SK-N-SH (cell line): ENCODE data around the gene ATP4A. TPM values are rescaled to one million over a fixed set of nuclear protein-coding genes. Genes with fewer than 3 reads are reported as not detected.

Experiments
- CTCF ChIA-PET: fragments of 300-600, 350-600 bp; formaldehyde crosslinking; extraction: SDS; loops from one replicate; lab custom pipeline; 2021; lab: Yijun Ruan, JAX
- POLR2A ChIA-PET: fragments of 350-600 bp; sonication (Branson Sonifier 250); formaldehyde crosslinking; extraction: SDS; loops from one replicate; lab custom pipeline; 2020; ENCODE audit warnings: antibody characterized with exemption, inconsistent platforms; lab: Yijun Ruan, JAX
- DNase-seq: peaks from one replicate; pipeline ENCODE4 v3.0.0; 2012
- H2AFZ ChIP-seq: fragments of 200-600 bp; sonication (generic); 2 replicates; pipeline ENCODE4 v1.8.1; 2016; ENCODE audit warnings: antibody characterized with exemption, mild to moderate bottlenecking, low read depth
- H3F3A ChIP-seq: fragments of 200-600 bp; sonication (generic); replicated peaks from 2 replicates; pipeline ENCODE3; 2016; ENCODE audit warnings: antibody characterized with exemption, mild to moderate bottlenecking; ENCODE audit not compliant: insufficient read depth
- H3K27ac ChIP-seq, 2 experiments: fragments of 200-500 bp in 1 of 2; fragments of 200-600 bp in 1 of 2; sonication (Bioruptor generic) in 1 of 2; sonication (generic), shearing (Covaris generic) in 1 of 2; 2 replicates each; pipeline versions ENCODE4 v1.5.1 to v1.6.1; 2014 to 2016; ENCODE audit warnings: low read depth in 2 of 2, inconsistent platforms in 1 of 2, low read length in 1 of 2, mild to moderate bottlenecking in 1 of 2, mixed read lengths in 1 of 2
- H3K27me3 ChIP-seq: fragments of 200-600 bp; sonication (generic), shearing (Covaris generic); 2 replicates; pipeline ENCODE4 v1.6.1; 2016; ENCODE audit warnings: mixed run types; ENCODE audit not compliant: insufficient read depth
- H3K36me3 ChIP-seq, 2 experiments: fragments of 200-500 bp in 1 of 2; fragments of 200-600 bp in 1 of 2; sonication (Bioruptor generic) in 1 of 2; sonication (generic) in 1 of 2; replicated peaks in 1 of 2; 2 replicates each; pipeline versions ENCODE3 to v1.5.1; 2014 to 2016; ENCODE audit warnings: low read length in 1 of 2, mild to moderate bottlenecking in 1 of 2; ENCODE audit not compliant: insufficient read depth in 2 of 2, control insufficient read depth in 1 of 2
- H3K4me1 ChIP-seq, 2 experiments: fragments of 200-500 bp in 1 of 2; fragments of 200-600 bp in 1 of 2; sonication (Bioruptor generic) in 1 of 2; sonication (generic), shearing (Covaris generic) in 1 of 2; 2 replicates each; pipeline versions ENCODE4 v1.5.1 to v1.6.1; 2014 to 2016; ENCODE audit warnings: low read depth in 1 of 2, low read length in 1 of 2, mixed run types in 1 of 2; ENCODE audit not compliant: insufficient read depth in 2 of 2, control insufficient read depth in 1 of 2
- H3K4me2 ChIP-seq: fragments of 200-600 bp; sonication (generic), shearing (Covaris generic); 2 replicates; pipeline ENCODE4 v1.6.1; 2017; ENCODE audit warnings: mixed run types
- H3K4me3 ChIP-seq, 2 experiments: fragments of 200-500 bp in 1 of 2; fragments of 200-600 bp in 1 of 2; sonication (Bioruptor generic) in 1 of 2; sonication (generic), shearing (Covaris generic) in 1 of 2; 2 replicates each; pipeline versions ENCODE4 v1.5.1 to v1.8.1; 2014 to 2016; ENCODE audit warnings: low read depth in 2 of 2, inconsistent platforms in 1 of 2, low read length in 1 of 2, mild to moderate bottlenecking in 1 of 2, mixed read lengths in 1 of 2, moderate library complexity in 1 of 2
- H3K79me2 ChIP-seq: fragments of 200-600 bp; sonication (generic); 2 replicates; pipeline ENCODE4 v1.8.1; 2017; ENCODE audit warnings: mild to moderate bottlenecking; ENCODE audit not compliant: insufficient read depth
- H3K9ac ChIP-seq: fragments of 200-600 bp; sonication (generic); 2 replicates; pipeline ENCODE4 v1.6.1; 2017; ENCODE audit warnings: mixed run types
- H3K9me2 ChIP-seq: fragments of 200-600 bp; sonication (generic); 2 replicates; pipeline ENCODE4 v1.6.1; 2017; ENCODE audit warnings: mixed run types
- H3K9me3 ChIP-seq: fragments of 200-600 bp; sonication (generic); 2 replicates; pipeline ENCODE4 v1.6.1; 2017; ENCODE audit warnings: mixed run types, mild to moderate bottlenecking, moderate library complexity
- H4K20me1 ChIP-seq: fragments of 200-600 bp; sonication (generic); 2 replicates; pipeline ENCODE4 v1.6.1; 2017; ENCODE audit warnings: mild to moderate bottlenecking, mixed run types; ENCODE audit not compliant: insufficient read depth
- ELF1 ChIP-seq: IDR thresholded peaks from 2 replicates; pipeline ENCODE4 v1.4.0; 2012
- EP300 ChIP-seq, 2 experiments: IDR thresholded peaks; 2 replicates each; pipeline versions ENCODE4 v1.4.0 to v1.6.1; 2012; ENCODE audit warnings: borderline replicate concordance in 1 of 2, low read depth in 1 of 2, low read length in 1 of 2
- FOSL2 ChIP-seq: IDR thresholded peaks from 2 replicates; pipeline ENCODE4 v1.4.0; 2012; ENCODE audit warnings: low read depth, mild to moderate bottlenecking, moderate library complexity, borderline replicate concordance
- FOXJ3 ChIP-seq: sonication (generic); formaldehyde crosslinking; IDR thresholded peaks from 2 replicates; pipeline ENCODE4 v1.5.1; 2020; ENCODE audit warnings: mild to moderate bottlenecking, missing genetic modification reagents
- FOXM1 ChIP-seq: IDR thresholded peaks from 2 replicates; pipeline ENCODE4 v1.4.0; 2012; ENCODE audit warnings: low read depth, mild to moderate bottlenecking
- GABPA ChIP-seq: IDR thresholded peaks from 2 replicates; pipeline ENCODE4 v1.4.0; 2012; ENCODE audit warnings: low read depth, mild to moderate bottlenecking
- GATA2 ChIP-seq: sonication (generic); formaldehyde crosslinking; IDR thresholded peaks from 2 replicates; pipeline ENCODE4 v1.5.0; 2020; ENCODE audit warnings: mild to moderate bottlenecking, missing genetic modification reagents
- JUND ChIP-seq: IDR thresholded peaks from 2 replicates; pipeline ENCODE4 v1.4.0; 2012
- MXI1 ChIP-seq: IDR thresholded peaks from 2 replicates; pipeline ENCODE4 v1.6.1; 2012; ENCODE audit warnings: mild to moderate bottlenecking, low read depth, low read length, improper control_type of control experiment
- NFIC ChIP-seq: IDR thresholded peaks from 2 replicates; pipeline ENCODE4 v1.4.0; 2012; ENCODE audit warnings: borderline replicate concordance
- NRF1 ChIP-seq: IDR thresholded peaks from 2 replicates; pipeline ENCODE4 v1.6.1; 2012; ENCODE audit warnings: low read depth, mild to moderate bottlenecking, low read length
- RAD21 ChIP-seq: IDR thresholded peaks from 2 replicates; pipeline ENCODE4 v1.6.1; 2012; ENCODE audit warnings: mild to moderate bottlenecking, low read length
- RCOR1 ChIP-seq: fragments of 150-350 bp; IDR thresholded peaks from 2 replicates; pipeline ENCODE4 v1.6.1; 2017; ENCODE audit warnings: antibody characterized with exemption, low read length
- RXRA ChIP-seq: IDR thresholded peaks from 2 replicates; pipeline ENCODE4 v1.4.0; 2012; ENCODE audit warnings: low read depth, mild to moderate bottlenecking, borderline replicate concordance
- SMC3 ChIP-seq: IDR thresholded peaks from 2 replicates; pipeline ENCODE4 v1.6.1; 2012; ENCODE audit warnings: low read depth, low read length, improper control_type of control experiment
- WGBS: methylation state at CpG from one replicate; pipeline ENCODE4 v1.1.6; 2017; ENCODE audit warnings: low lambda C conversion rate; 5-methylcytosine and 5-hydroxymethylcytosine counted together
- polyA plus RNA-seq, 3 experiments: library from polyadenylated mRNA; depleted of rRNA; stranded (reverse); fragments of >200 nt; gene quantifications; 2 replicates each; pipeline ENCODE4 v1.2.3, GENCODE V29; 2012
- TF ChIP-seq, protein P1 (sequence below): IDR thresholded peaks from 2 replicates; pipeline ENCODE4 v1.4.0; 2012; ENCODE audit warnings: low read depth, borderline replicate concordance
- TF ChIP-seq, protein P2 (sequence below): IDR thresholded peaks from 2 replicates; pipeline ENCODE4; 2012
- TF ChIP-seq, protein P3 (sequence below): IDR thresholded peaks from 2 replicates; pipeline ENCODE4 v1.4.0; 2012; ENCODE audit warnings: low read depth, borderline replicate concordance
- TF ChIP-seq, protein P4 (sequence below): IDR thresholded peaks from 2 replicates; pipeline ENCODE4 v1.6.1; 2012; ENCODE audit warnings: mild to moderate bottlenecking, low read depth, low read length, moderate library complexity

The ATP4A gene
- polyA plus RNA-seq, 1 of the 3 experiments (the other 2 are of a cell fraction) = not detected

DNA sequence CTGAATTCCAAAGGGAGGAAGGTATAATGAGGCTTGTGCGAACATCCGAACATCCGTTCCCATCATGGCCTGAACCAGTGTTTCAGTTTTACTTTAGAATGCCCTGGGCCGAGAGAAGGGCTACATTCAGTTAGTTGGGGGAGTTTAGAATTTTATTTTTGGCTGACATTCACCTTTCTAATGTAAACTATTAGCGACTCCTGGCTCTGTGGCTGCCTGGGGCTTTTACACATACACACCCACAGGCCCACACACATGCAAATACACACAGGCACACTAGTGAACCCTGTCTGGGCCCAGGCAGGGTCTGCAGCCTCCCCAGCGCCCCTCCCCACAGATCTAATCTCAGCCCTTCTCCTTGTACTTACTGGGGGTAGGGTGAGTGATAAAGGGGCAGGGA lies 24.1 kb downstream of the ATP4A start:
- no peak overlapping the region for H3K4me2 ChIP-seq
- TF ChIP-seq MXI1 (no peak), FOXM1 (no peak), RAD21 (no peak), GABPA (no peak), JUND (no peak), GATA2 (CRISPR knock-in tag) (no peak), SMC3 (no peak), ELF1 (no peak), NRF1 (no peak), EP300 (IDR thresholded peaks at IDR 0.05; ENCODE audit: borderline replicate concordance in 1 of 2, low read depth in 1 of 2, low read length in 1 of 2) (no peak)
- TF ChIP-seq, protein P1, sequence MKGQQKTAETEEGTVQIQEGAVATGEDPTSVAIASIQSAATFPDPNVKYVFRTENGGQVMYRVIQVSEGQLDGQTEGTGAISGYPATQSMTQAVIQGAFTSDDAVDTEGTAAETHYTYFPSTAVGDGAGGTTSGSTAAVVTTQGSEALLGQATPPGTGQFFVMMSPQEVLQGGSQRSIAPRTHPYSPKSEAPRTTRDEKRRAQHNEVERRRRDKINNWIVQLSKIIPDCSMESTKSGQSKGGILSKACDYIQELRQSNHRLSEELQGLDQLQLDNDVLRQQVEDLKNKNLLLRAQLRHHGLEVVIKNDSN = no peak
- TF ChIP-seq, protein P2, sequence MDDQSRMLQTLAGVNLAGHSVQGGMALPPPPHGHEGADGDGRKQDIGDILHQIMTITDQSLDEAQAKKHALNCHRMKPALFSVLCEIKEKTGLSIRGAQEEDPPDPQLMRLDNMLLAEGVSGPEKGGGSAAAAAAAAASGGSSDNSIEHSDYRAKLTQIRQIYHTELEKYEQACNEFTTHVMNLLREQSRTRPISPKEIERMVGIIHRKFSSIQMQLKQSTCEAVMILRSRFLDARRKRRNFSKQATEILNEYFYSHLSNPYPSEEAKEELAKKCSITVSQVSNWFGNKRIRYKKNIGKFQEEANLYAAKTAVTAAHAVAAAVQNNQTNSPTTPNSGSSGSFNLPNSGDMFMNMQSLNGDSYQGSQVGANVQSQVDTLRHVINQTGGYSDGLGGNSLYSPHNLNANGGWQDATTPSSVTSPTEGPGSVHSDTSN = no peak
- H3K4me3 ChIP-seq = no peak overlapping the region
- H3F3A ChIP-seq = no peaks in the 10 kb centered on the region
- peaks cover 0 to 8% of the 10 kb centered on the region in 2 experiments; a peak in 2 of 4 replicates for H3K4me1 ChIP-seq
- no peak overlapping the region for H3K27ac ChIP-seq
- no peak for DNase-seq
- no peaks in the 10 kb centered on the region for H3K9me2 ChIP-seq
- no peaks in the 10 kb centered on the region for H4K20me1 ChIP-seq
- WGBS = 85% methylated on average over 6 of the region's 6 CpGs
- no peak overlapping the region for H2AFZ ChIP-seq
- peaks cover 0 to 7% of the 10 kb centered on the region in 2 experiments for H3K36me3 ChIP-seq
- ChIA-PET CTCF (no interaction called here), POLR2A (no interaction called here)
- H3K79me2 ChIP-seq = peaks cover 5% of the 10 kb centered on the region; the same call in 1 of the 2 replicates
- no peak overlapping the region for H3K9ac ChIP-seq
- peaks cover 15% of the 10 kb centered on the region for H3K27me3 ChIP-seq
- no peaks in the 10 kb centered on the region for H3K9me3 ChIP-seq

DNA sequence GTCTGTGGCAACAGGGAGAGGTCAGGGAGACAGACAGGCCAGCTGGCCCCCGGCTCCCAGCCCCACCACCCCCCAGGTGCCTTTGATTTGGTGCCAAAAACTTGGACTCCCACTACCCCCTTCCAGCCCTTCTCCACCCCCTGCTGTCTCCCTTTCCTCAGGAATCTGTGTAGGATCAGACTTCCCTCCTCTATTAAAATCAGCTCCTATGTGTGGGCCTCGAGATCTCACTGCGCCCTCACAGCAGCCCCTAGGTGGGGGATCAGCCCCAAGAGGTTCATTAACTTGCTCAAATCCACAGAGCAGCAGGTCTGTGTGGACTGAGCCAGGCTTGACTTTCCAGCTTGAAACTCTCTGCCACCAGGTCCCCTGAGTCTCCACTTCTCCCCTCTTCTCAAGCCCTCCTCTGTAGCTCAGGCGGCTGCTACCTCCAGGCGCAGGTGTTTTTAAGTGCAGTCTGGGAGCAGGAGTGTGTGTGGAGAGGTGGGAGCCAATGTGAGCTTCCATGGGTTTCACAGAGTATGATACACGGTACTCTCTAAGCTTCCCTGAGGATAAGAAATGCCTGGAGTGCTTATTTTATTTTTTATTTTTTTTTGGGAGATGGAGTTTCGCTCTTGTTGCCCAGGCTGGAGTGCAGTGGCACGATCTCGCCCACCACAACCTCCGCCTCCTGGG lies 28.5 kb downstream of the ATP4A start:
- Histone ChIP-seq H3K9ac (no peak overlapping the region), H3K4me2 (no peak overlapping the region), H3K4me3 (no peak overlapping the region), H3K27me3 (peaks cover 59% of the 10 kb centered on the region), H4K20me1 (no peaks in the 10 kb centered on the region), H3K4me1 (peaks cover 0 to 5% of the 10 kb centered on the region in 2 experiments; a peak in 1 of 4 replicates), H3K79me2 (no peaks in the 10 kb centered on the region), H3K9me3 (no peaks in the 10 kb centered on the region), H2AFZ (no peak overlapping the region), H3K36me3 (no peaks in the 10 kb centered on the region), H3K27ac (no peak overlapping the region), H3F3A (no peaks in the 10 kb centered on the region), H3K9me2 (no peaks in the 10 kb centered on the region)
- DNase-seq = no peak
- CTCF ChIA-PET = interaction anchor here (0.7 to 1.4 kb wide), 3 partner anchors 14 to 24 kb away, joined by 3 to 9 read pairs (median 3); no protein-coding TSS in a partner anchor
- POLR2A ChIA-PET = no interaction called here
- WGBS = 35% methylated on average over 10 of the region's 10 CpGs
- TF ChIP-seq RCOR1 (no peak), FOXM1 (no peak), ELF1 (no peak), EP300 (IDR thresholded peaks at IDR 0.05; ENCODE audit: borderline replicate concordance in 1 of 2, low read depth in 1 of 2, low read length in 1 of 2) (no peak), RXRA (no peak), FOSL2 (no peak), NRF1 (no peak), NFIC (no peak), FOXJ3 (no peak)
- TF ChIP-seq, protein P3, sequence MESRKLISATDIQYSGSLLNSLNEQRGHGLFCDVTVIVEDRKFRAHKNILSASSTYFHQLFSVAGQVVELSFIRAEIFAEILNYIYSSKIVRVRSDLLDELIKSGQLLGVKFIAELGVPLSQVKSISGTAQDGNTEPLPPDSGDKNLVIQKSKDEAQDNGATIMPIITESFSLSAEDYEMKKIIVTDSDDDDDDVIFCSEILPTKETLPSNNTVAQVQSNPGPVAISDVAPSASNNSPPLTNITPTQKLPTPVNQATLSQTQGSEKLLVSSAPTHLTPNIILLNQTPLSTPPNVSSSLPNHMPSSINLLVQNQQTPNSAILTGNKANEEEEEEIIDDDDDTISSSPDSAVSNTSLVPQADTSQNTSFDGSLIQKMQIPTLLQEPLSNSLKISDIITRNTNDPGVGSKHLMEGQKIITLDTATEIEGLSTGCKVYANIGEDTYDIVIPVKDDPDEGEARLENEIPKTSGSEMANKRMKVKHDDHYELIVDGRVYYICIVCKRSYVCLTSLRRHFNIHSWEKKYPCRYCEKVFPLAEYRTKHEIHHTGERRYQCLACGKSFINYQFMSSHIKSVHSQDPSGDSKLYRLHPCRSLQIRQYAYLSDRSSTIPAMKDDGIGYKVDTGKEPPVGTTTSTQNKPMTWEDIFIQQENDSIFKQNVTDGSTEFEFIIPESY = no peak
- TF ChIP-seq, protein P4, sequence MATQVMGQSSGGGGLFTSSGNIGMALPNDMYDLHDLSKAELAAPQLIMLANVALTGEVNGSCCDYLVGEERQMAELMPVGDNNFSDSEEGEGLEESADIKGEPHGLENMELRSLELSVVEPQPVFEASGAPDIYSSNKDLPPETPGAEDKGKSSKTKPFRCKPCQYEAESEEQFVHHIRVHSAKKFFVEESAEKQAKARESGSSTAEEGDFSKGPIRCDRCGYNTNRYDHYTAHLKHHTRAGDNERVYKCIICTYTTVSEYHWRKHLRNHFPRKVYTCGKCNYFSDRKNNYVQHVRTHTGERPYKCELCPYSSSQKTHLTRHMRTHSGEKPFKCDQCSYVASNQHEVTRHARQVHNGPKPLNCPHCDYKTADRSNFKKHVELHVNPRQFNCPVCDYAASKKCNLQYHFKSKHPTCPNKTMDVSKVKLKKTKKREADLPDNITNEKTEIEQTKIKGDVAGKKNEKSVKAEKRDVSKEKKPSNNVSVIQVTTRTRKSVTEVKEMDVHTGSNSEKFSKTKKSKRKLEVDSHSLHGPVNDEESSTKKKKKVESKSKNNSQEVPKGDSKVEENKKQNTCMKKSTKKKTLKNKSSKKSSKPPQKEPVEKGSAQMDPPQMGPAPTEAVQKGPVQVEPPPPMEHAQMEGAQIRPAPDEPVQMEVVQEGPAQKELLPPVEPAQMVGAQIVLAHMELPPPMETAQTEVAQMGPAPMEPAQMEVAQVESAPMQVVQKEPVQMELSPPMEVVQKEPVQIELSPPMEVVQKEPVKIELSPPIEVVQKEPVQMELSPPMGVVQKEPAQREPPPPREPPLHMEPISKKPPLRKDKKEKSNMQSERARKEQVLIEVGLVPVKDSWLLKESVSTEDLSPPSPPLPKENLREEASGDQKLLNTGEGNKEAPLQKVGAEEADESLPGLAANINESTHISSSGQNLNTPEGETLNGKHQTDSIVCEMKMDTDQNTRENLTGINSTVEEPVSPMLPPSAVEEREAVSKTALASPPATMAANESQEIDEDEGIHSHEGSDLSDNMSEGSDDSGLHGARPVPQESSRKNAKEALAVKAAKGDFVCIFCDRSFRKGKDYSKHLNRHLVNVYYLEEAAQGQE = no peak
- TF ChIP-seq, protein P1 = no peak
